Prostate gland (tissue), 2 donors: ENCODE results near the gene SFXN1. TPM values are rescaled to one million over a fixed set of nuclear protein-coding genes. Genes with fewer than 3 reads are reported as not detected.

Source experiments
- DNase-seq: peaks from one replicate; pipeline ENCODE4 v3.0.0-alpha.2; 2019; ENCODE audit warnings: low spot score
- H3K27ac ChIP-seq, 2 donors: fragments of 200-600 bp; sonication (generic); 2 replicates each; pipeline ENCODE4 v1.5.1; 2017 to 2019
- H3K27me3 ChIP-seq: fragments of 200-600 bp; sonication (generic); replicated peaks from 2 replicates; pipeline ENCODE4 v1.5.1; 2019; ENCODE audit not compliant: insufficient read depth
- H3K36me3 ChIP-seq, 2 donors: fragments of 200-600 bp; sonication (generic); 1 replicate in 1 of 2; 2 replicates in 1 of 2; pipeline versions ENCODE4 v1.5.1 to v1.8.1; 2017 to 2019
- H3K4me1 ChIP-seq: fragments of 200-600 bp; sonication (generic); replicated peaks from 2 replicates; pipeline ENCODE4 v1.5.1; 2019
- H3K4me3 ChIP-seq, 2 donors: fragments of 200-600 bp; sonication (generic); 2 replicates each; pipeline ENCODE4 v1.5.1; 2017 to 2019
- H3K9me3 ChIP-seq: fragments of 200-600 bp; sonication (generic); 2 replicates; pipeline ENCODE4 v1.5.1; 2017
- POLR2A ChIP-seq: fragments of 450-650 bp; IDR thresholded peaks from one replicate; pipeline ENCODE4 v1.6.1; 2016; ENCODE audit warnings: antibody characterized with exemption, mild to moderate bottlenecking
- POLR2AphosphoS5 ChIP-seq: sonication (generic); formaldehyde crosslinking; IDR thresholded peaks from one replicate; pipeline ENCODE4 v1.6.1; 2017; ENCODE audit warnings: antibody characterized with exemption
- WGBS: methylation state at CpG from one replicate; pipeline ENCODE4 v1.1.5; 2018; 5-methylcytosine and 5-hydroxymethylcytosine counted together
- intact Hi-C: fragments of 100-400 bp; cut with DNase I; formaldehyde crosslinking; loops from one replicate; pipeline ENCODE4 v1.14.2; 2022
- total RNA-seq, 2 donors: library from RNA; depleted of rRNA; stranded (reverse); fragments of >200 nt; gene quantifications; one replicate each; pipeline ENCODE4 v1.1.0, GENCODE V29; 2016
- TF ChIP-seq, protein P1 (sequence below), 4 experiments: fragments of 200-600 bp in 2 of 4; fragments of 450-650 bp in 2 of 4; sonication (generic) in 2 of 4; IDR thresholded peaks; 1 replicate in 3 of 4; 2 replicates in 1 of 4; pipeline ENCODE4 v1.5.1; 2016 to 2019; ENCODE audit warnings: antibody characterized with exemption in 4 of 4, mild to moderate bottlenecking in 2 of 4, moderate library complexity in 2 of 4

The SFXN1 gene
- total RNA-seq, 2 donors from 2014 or later, result 35.6 to 44.3 TPM

DNA sequence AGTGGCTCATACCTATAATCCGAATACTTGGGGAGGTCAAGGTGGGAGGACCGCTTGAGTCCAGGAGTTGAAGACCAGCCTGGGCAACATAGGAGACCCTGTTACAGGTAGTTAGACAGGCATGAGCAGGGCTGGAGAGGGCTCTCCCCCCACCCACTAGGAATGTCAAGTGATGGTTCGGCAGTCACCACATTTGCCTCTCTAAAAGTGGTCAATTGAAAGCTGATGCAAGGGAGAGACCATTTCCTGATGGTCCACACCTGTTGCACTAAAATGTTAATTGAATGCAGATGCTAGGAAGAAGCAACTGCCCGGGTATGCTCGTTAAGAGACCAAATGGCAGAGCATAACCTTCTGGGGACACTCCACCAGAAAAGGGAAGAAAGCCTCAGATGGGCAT, 82.7 kb downstream of the SFXN1 start:
- intact Hi-C loops, result no loop called here
- TF ChIP-seq POLR2AphosphoS5, result no peak
- no peak for TF ChIP-seq POLR2A
- TF ChIP-seq, protein P1, sequence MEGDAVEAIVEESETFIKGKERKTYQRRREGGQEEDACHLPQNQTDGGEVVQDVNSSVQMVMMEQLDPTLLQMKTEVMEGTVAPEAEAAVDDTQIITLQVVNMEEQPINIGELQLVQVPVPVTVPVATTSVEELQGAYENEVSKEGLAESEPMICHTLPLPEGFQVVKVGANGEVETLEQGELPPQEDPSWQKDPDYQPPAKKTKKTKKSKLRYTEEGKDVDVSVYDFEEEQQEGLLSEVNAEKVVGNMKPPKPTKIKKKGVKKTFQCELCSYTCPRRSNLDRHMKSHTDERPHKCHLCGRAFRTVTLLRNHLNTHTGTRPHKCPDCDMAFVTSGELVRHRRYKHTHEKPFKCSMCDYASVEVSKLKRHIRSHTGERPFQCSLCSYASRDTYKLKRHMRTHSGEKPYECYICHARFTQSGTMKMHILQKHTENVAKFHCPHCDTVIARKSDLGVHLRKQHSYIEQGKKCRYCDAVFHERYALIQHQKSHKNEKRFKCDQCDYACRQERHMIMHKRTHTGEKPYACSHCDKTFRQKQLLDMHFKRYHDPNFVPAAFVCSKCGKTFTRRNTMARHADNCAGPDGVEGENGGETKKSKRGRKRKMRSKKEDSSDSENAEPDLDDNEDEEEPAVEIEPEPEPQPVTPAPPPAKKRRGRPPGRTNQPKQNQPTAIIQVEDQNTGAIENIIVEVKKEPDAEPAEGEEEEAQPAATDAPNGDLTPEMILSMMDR (IDR thresholded peaks at IDR 0.05), result no peak

DNA sequence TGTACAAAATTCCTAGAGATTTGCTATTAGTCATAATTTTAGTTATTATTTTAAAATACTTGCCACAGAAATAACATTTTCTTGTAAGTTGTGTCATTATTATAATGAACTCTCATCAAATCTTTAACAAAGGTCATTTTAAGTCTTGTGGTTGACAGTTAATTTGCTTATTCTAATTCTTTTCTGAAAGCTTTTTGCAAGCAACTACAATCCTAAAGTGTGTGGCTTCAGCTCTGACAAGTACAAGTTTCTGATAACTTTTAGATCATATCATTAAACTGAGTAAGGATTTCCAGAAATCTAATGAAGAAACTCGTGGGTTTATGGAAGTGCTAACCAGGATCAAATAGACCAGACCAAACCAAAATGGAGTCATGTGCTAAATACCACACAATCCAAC, 86.4 kb downstream of the SFXN1 start:
- no peaks in the 10 kb centered on the region for H3K27me3 ChIP-seq
- no peaks in the 10 kb centered on the region for H3K9me3 ChIP-seq
- 11% methylated on average over 1 of the region's 1 CpG for WGBS
- H3K4me3 ChIP-seq, result no peak overlapping the region
- intact Hi-C loops, result no loop called here
- H3K4me1 ChIP-seq, result no peaks in the 10 kb centered on the region
- H3K36me3 ChIP-seq, result no peaks in the 10 kb centered on the region
- no peak for DNase-seq
- TF ChIP-seq, protein P1 (IDR thresholded peaks at IDR 0.05), result no peak
- TF ChIP-seq POLR2AphosphoS5, result no peak
- no peak for TF ChIP-seq POLR2A
- no peak overlapping the region for H3K27ac ChIP-seq

More for the DNA sequence above, 82.7 kb downstream of the SFXN1 start:
- Histone ChIP-seq H3K4me3 (no peak overlapping the region), H3K9me3 (no peaks in the 10 kb centered on the region), H3K4me1 (no peaks in the 10 kb centered on the region), H3K36me3 (no peaks in the 10 kb centered on the region), H3K27ac (no peak overlapping the region), H3K27me3 (no peaks in the 10 kb centered on the region)
- no peak for DNase-seq
- whole genome bisulfite sequencing, result 46% methylated on average over 5 of the region's 5 CpGs

DNA sequence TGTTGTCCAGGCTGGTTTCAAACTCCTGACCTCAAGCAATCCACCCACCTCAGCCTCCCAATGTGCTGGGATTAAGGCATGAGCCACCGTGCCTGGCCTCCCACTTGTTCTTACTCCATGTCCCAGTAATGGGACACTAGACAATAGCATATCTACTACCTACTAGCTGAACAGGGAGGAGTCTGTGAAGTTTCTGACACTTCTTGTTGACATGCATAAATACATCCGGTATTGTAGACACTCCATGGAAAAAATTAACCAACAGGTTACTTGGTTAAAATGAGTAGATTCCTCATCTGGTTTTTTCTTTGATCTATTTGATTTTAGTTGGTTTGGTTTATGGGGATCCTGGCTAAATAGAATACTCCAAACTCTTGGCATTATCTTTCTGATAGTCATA, 88.3 kb downstream of the SFXN1 start:
- Histone ChIP-seq H3K27ac (no peak overlapping the region), H3K9me3 (no peaks in the 10 kb centered on the region), H3K4me3 (no peak overlapping the region), H3K27me3 (no peaks in the 10 kb centered on the region), H3K36me3 (no peaks in the 10 kb centered on the region), H3K4me1 (no peaks in the 10 kb centered on the region)
- no peak for DNase-seq
- no peak for TF ChIP-seq POLR2AphosphoS5
- TF ChIP-seq, protein P1 (IDR thresholded peaks at IDR 0.05), result no peak
- no peak for TF ChIP-seq POLR2A
- 76% methylated on average over 2 of the region's 2 CpGs for WGBS
- intact Hi-C loops, result no loop called here

DNA sequence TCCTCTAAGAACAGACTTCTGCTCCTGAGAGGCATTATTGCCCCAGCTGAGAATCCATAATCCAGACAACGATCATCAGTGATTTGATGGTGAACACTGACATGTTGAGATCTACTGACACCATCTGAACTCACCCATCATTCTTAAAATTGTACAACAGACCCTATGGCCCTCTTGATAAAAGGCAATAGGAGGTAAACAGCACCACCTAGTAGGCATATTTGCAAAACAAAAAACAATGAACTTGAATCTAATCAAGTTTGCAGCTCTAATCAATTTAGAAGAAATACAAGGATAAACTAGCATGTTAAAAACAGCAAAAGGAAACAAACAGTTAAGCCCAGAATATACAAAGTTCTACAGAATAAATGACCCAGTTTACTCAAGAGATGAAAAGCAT, 89.6 kb downstream of the SFXN1 start:
- H3K4me1 ChIP-seq, result no peaks in the 10 kb centered on the region
- no peak for DNase-seq
- no peak overlapping the region for H3K27ac ChIP-seq
- H3K4me3 ChIP-seq, result no peak overlapping the region
- H3K36me3 ChIP-seq, result no peaks in the 10 kb centered on the region
- H3K27me3 ChIP-seq, result no peaks in the 10 kb centered on the region
- H3K9me3 ChIP-seq, result no peaks in the 10 kb centered on the region
- TF ChIP-seq, protein P1 (IDR thresholded peaks at IDR 0.05), result no peak
- no peak for TF ChIP-seq POLR2AphosphoS5
- TF ChIP-seq POLR2A, result no peak
- intact Hi-C loops, result no loop called here
- 77% methylated on average over 1 of the region's 1 CpG for WGBS

DNA sequence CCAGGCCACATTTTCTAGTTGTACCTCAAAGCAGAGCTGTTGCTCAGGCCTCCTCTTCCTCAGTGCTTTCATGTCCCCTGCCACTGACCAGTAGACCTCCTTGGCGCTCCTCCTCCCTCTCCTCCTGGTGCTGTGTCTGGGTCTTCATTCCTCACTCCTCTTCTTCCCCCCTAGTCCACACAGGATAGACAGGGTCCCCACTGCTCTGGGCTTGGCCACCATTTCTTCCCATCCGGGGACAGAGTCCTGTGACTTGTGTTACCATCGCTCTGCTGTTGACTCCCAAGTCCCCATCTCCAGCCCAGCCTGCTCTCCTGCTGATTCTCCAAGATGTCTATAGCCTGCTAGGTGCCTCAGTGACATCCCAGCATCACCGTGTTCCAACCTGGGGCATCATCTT, 91.3 kb downstream of the SFXN1 start:
- no peaks in the 10 kb centered on the region for H3K9me3 ChIP-seq
- no peaks in the 10 kb centered on the region for H3K36me3 ChIP-seq
- no peak overlapping the region for H3K4me3 ChIP-seq
- TF ChIP-seq POLR2AphosphoS5 (no peak), POLR2A (no peak)
- TF ChIP-seq, protein P1 (IDR thresholded peaks at IDR 0.05), result no peak
- no peak for DNase-seq
- H3K27me3 ChIP-seq, result no peaks in the 10 kb centered on the region
- intact Hi-C loops, result no loop called here
- H3K27ac ChIP-seq, result no peak overlapping the region
- H3K4me1 ChIP-seq, result no peaks in the 10 kb centered on the region
- 92% methylated on average over 4 of the region's 4 CpGs for WGBS
